H9 (cell line): ENCODE measurements around the gene NOTCH1. TPM values are rescaled to one million over a fixed set of nuclear protein-coding genes. Genes with fewer than 3 reads are reported as not detected.

Experiments
- DNase-seq: peaks from one replicate; pipeline ENCODE4 v3.0.0-alpha.2; 2017
- H2AFZ ChIP-seq: one replicate; pipeline ENCODE4 v1.6.1; 2013; ENCODE audit warnings: mild to moderate bottlenecking, low read length, control low read depth, moderate library complexity
- H2AK5ac ChIP-seq: 2 replicates; pipeline ENCODE4 v1.6.1; 2013; ENCODE audit warnings: low read length, control low read depth, mixed read lengths; ENCODE audit not compliant: insufficient read length
- H2BK120ac ChIP-seq: one replicate; pipeline ENCODE4 v1.6.1; 2013; ENCODE audit warnings: low read depth, mild to moderate bottlenecking, low read length, control low read depth, inconsistent platforms; ENCODE audit not compliant: poor library complexity, severe bottlenecking
- H2BK12ac ChIP-seq: 2 replicates; pipeline ENCODE4 v1.6.1; 2013; ENCODE audit warnings: low read length, control low read depth, mixed read lengths, low read depth; ENCODE audit not compliant: insufficient read length
- H2BK15ac ChIP-seq: 2 replicates; pipeline ENCODE4 v1.6.1; 2013; ENCODE audit warnings: low read depth, low read length, control low read depth
- H2BK20ac ChIP-seq: one replicate; pipeline ENCODE4 v1.6.1; 2013; ENCODE audit warnings: low read depth, mild to moderate bottlenecking, low read length, control low read depth, inconsistent platforms; ENCODE audit not compliant: poor library complexity, severe bottlenecking
- H2BK5ac ChIP-seq: 2 replicates; pipeline ENCODE4 v1.6.1; 2013; ENCODE audit warnings: low read length, control low read depth, mixed read lengths; ENCODE audit not compliant: insufficient read length
- H3K14ac ChIP-seq: 2 replicates; pipeline ENCODE4 v1.6.1; 2013; ENCODE audit warnings: low read length, control low read depth; ENCODE audit not compliant: insufficient read depth
- H3K18ac ChIP-seq: 2 replicates; pipeline ENCODE4 v1.6.1; 2013; ENCODE audit warnings: low read depth, mild to moderate bottlenecking, mixed read lengths, low read length, control low read depth; ENCODE audit not compliant: insufficient read length
- H3K23ac ChIP-seq: 2 replicates; pipeline ENCODE4 v1.6.1; 2013; ENCODE audit warnings: low read length, control low read depth, mixed read lengths, low read depth; ENCODE audit not compliant: insufficient read length
- H3K23me2 ChIP-seq: 2 replicates; pipeline ENCODE4 v1.6.1; 2013; ENCODE audit warnings: low read depth, mild to moderate bottlenecking, mixed read lengths, low read length, control low read depth; ENCODE audit not compliant: insufficient read length, poor library complexity, severe bottlenecking
- H3K27ac ChIP-seq: 2 replicates; pipeline ENCODE4 v1.5.1; 2013; ENCODE audit warnings: low read length, control low read depth, mixed read lengths, low read depth; ENCODE audit not compliant: insufficient read length
- H3K27me3 ChIP-seq: 2 replicates; pipeline ENCODE4 v1.6.1; 2013; ENCODE audit warnings: low read length, control low read depth, inconsistent platforms; ENCODE audit not compliant: insufficient read depth
- H3K4ac ChIP-seq: 2 replicates; pipeline ENCODE4 v1.6.1; 2013; ENCODE audit warnings: low read depth, mild to moderate bottlenecking, control low read depth, inconsistent platforms, low read length, moderate library complexity
- H3K4me1 ChIP-seq: 2 replicates; pipeline ENCODE4 v1.6.1; 2013; ENCODE audit warnings: low read length, control low read depth, inconsistent platforms; ENCODE audit not compliant: insufficient read depth
- H3K4me2 ChIP-seq: 2 replicates; pipeline ENCODE4 v1.6.1; 2013; ENCODE audit warnings: low read length, control low read depth, mixed read lengths; ENCODE audit not compliant: insufficient read length, insufficient read depth
- H3K56ac ChIP-seq: 2 replicates; pipeline ENCODE4 v1.6.1; 2013; ENCODE audit warnings: low read depth, mild to moderate bottlenecking, mixed read lengths, low read length, control low read depth; ENCODE audit not compliant: insufficient read length
- H3K79me1 ChIP-seq: 2 replicates; pipeline ENCODE4 v1.6.1; 2013; ENCODE audit warnings: low read depth, mild to moderate bottlenecking, moderate library complexity, low read length, control low read depth, inconsistent platforms; ENCODE audit not compliant: insufficient read depth, poor library complexity, severe bottlenecking
- H3K79me2 ChIP-seq: 2 replicates; pipeline ENCODE4 v1.6.1; 2013; ENCODE audit warnings: low read length, control low read depth, inconsistent platforms; ENCODE audit not compliant: insufficient read depth
- H3K9ac ChIP-seq: 2 replicates; pipeline ENCODE4 v1.6.1; 2013; ENCODE audit warnings: low read length, control low read depth, mixed read lengths; ENCODE audit not compliant: insufficient read length; ENCODE audit errors: extremely low read depth
- H3K9me3 ChIP-seq: one replicate; pipeline ENCODE4 v1.6.1; 2013; ENCODE audit warnings: low read depth, low read length, inconsistent platforms; ENCODE audit not compliant: control insufficient read depth
- H3T11ph ChIP-seq: one replicate; pipeline ENCODE4 v1.6.1; 2013; ENCODE audit warnings: mild to moderate bottlenecking, low read length, control low read depth, inconsistent platforms
- H4K20me1 ChIP-seq: one replicate; pipeline ENCODE4 v1.6.1; 2013; ENCODE audit not compliant: control insufficient read depth, insufficient read length, insufficient read depth
- H4K5ac ChIP-seq: 2 replicates; pipeline ENCODE4 v1.6.1; 2013; ENCODE audit warnings: low read depth, mild to moderate bottlenecking, mixed read lengths, low read length, control low read depth; ENCODE audit not compliant: insufficient read length
- H4K8ac ChIP-seq: replicated peaks from 2 replicates; pipeline ENCODE4 v1.6.1; 2013; ENCODE audit warnings: low read length, control low read depth, mixed read lengths, low read depth; ENCODE audit not compliant: insufficient read length
- H4K91ac ChIP-seq: 2 replicates; pipeline ENCODE4 v1.6.1; 2013; ENCODE audit warnings: low read depth, mild to moderate bottlenecking, moderate library complexity, mixed read lengths, low read length, control low read depth; ENCODE audit not compliant: insufficient read length
- H3K27ac Mint-ChIP-seq, 3 experiments: 2 replicates in 2 of 3; 3 replicates in 1 of 3; pipeline ENCODE4 v1.8.0; 2020 to 2021; ENCODE audit warnings: mixed read lengths in 3 of 3, mild to moderate bottlenecking in 1 of 3, moderate library complexity in 1 of 3
- H3K27me3 Mint-ChIP-seq: 2 replicates; pipeline ENCODE4 v1.8.0; 2021; ENCODE audit warnings: low read depth, mild to moderate bottlenecking, moderate library complexity, mixed read lengths
- H3K36me3 Mint-ChIP-seq, 3 experiments: 2 replicates in 2 of 3; 3 replicates in 1 of 3; pipeline ENCODE4 v1.8.0; 2020 to 2021; ENCODE audit warnings: low read depth in 3 of 3, mixed read lengths in 3 of 3; ENCODE audit not compliant: insufficient read depth in 1 of 3
- H3K4me1 Mint-ChIP-seq, 2 experiments: 2 replicates each; pipeline ENCODE4 v1.8.0; 2020; ENCODE audit warnings: mixed read lengths in 2 of 2
- H3K4me3 Mint-ChIP-seq, 2 experiments: 2 replicates in 1 of 2; 3 replicates in 1 of 2; pipeline ENCODE4 v1.8.0; 2020 to 2021; ENCODE audit warnings: mild to moderate bottlenecking in 2 of 2, mixed read lengths in 2 of 2, moderate library complexity in 1 of 2
- H3K9me3 Mint-ChIP-seq, 2 experiments: 2 replicates in 1 of 2; 3 replicates in 1 of 2; pipeline ENCODE4 v1.8.0; 2020; ENCODE audit warnings: mild to moderate bottlenecking in 2 of 2, mixed read lengths in 2 of 2, moderate library complexity in 1 of 2
- CTCF ChIP-seq: fragments of 200-600 bp; sonication (generic); conservative IDR thresholded peaks from 3 replicates; pipeline ENCODE4 v1.8.0; 2021; ENCODE audit warnings: antibody characterized with exemption, mild to moderate bottlenecking
- WGBS: extraction: QIAGEN DNeasy Blood & Tissue Kit; methylation state at CpG from one replicate; pipeline ENCODE4 v1.1.7; 2013; ENCODE audit warnings: missing lambda C conversion rate, low lambda C conversion rate, mixed read lengths; ENCODE audit not compliant: insufficient read length; ENCODE audit errors: extremely low coverage; 5-methylcytosine and 5-hydroxymethylcytosine counted together
- total RNA-seq: library from RNA; stranded (reverse); gene quantifications from 2 replicates; pipeline ENCODE4 v1.2.1, GENCODE V29; 2021

The NOTCH1 gene
- total RNA-seq, 1 experiment from 2014 or later, result 71.6 TPM

- Histone ChIP-seq H3K79me1 (peaks cover 4% of the 10 kb centered on the region), H3K56ac (no peak overlapping the region), H4K8ac (no peak overlapping the region), H3K14ac (no peak overlapping the region), H3K27me3 (no peaks in the 10 kb centered on the region), H2AFZ (no peak overlapping the region), H4K91ac (no peak overlapping the region), H3K18ac (no peak overlapping the region), H4K5ac (no peak overlapping the region), H2AK5ac (no peak overlapping the region), H3K23ac (no peak overlapping the region), H4K20me1 (no peaks in the 10 kb centered on the region), H3K9ac (no peak overlapping the region), H2BK12ac (no peak overlapping the region), H2BK15ac (no peak overlapping the region), H3K4me2 (no peak overlapping the region), H3K23me2 (no peaks in the 10 kb centered on the region), H3K9me3 (no peaks in the 10 kb centered on the region), H2BK120ac (no peak overlapping the region), H3K4me1 (no peaks in the 10 kb centered on the region), H2BK5ac (no peak overlapping the region), H2BK20ac (no peak overlapping the region), H3T11ph (no peak overlapping the region), H3K4ac (no peak overlapping the region), H3K79me2 (peaks cover 2% of the 10 kb centered on the region; the same call in 1 of the 2 replicates), H3K27ac (no peak overlapping the region)
- Mint-ChIP-seq H3K27me3 (no peaks in the 10 kb centered on the region), H3K36me3 (peaks cover 2 to 7% (median 3%) of the 10 kb centered on the region in 3 experiments; a peak in 6 of 7 replicates), H3K4me1 (peaks cover 3 to 24% of the 10 kb centered on the region in 2 experiments), H3K4me3 (no peak overlapping the region), H3K27ac (no peak overlapping the region), H3K9me3 (peaks cover 6 to 8% of the 10 kb centered on the region in 2 experiments)
- no peak for DNase-seq
- WGBS, result no CpG with 5 or more reads among the region's 20 CpGs
- TF ChIP-seq CTCF, result no peak
Observed at GRCh38 chr9:136527131-136527530, 18.7 kb downstream of the NOTCH1 start.
